ENCODE data around the gene RASGRP4.

RASGRP4 gene

GRCh38 chr19:38394488-38394887, 31.5 kb downstream of the RASGRP4 start:
- Histone ChIP-seq H3K4me3 (replicated peaks; ENCODE audit: insufficient read depth, low read length) (no peak overlapping the region), H3K27me3 (ENCODE audit: insufficient read depth, poor library complexity, severe bottlenecking) (peaks cover 27% of the 10 kb centered on the region), H3K27ac (replicated peaks) (no peak overlapping the region)
- DNase-seq (ENCODE audit: low read depth in 1 of 2, low spot score in 1 of 2), result no peak
- TF ChIP-seq POLR2AphosphoS5 (IDR thresholded peaks at IDR 0.05; ENCODE audit: low read depth), result no peak
- TF ChIP-seq, protein P1, sequence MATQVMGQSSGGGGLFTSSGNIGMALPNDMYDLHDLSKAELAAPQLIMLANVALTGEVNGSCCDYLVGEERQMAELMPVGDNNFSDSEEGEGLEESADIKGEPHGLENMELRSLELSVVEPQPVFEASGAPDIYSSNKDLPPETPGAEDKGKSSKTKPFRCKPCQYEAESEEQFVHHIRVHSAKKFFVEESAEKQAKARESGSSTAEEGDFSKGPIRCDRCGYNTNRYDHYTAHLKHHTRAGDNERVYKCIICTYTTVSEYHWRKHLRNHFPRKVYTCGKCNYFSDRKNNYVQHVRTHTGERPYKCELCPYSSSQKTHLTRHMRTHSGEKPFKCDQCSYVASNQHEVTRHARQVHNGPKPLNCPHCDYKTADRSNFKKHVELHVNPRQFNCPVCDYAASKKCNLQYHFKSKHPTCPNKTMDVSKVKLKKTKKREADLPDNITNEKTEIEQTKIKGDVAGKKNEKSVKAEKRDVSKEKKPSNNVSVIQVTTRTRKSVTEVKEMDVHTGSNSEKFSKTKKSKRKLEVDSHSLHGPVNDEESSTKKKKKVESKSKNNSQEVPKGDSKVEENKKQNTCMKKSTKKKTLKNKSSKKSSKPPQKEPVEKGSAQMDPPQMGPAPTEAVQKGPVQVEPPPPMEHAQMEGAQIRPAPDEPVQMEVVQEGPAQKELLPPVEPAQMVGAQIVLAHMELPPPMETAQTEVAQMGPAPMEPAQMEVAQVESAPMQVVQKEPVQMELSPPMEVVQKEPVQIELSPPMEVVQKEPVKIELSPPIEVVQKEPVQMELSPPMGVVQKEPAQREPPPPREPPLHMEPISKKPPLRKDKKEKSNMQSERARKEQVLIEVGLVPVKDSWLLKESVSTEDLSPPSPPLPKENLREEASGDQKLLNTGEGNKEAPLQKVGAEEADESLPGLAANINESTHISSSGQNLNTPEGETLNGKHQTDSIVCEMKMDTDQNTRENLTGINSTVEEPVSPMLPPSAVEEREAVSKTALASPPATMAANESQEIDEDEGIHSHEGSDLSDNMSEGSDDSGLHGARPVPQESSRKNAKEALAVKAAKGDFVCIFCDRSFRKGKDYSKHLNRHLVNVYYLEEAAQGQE (IDR thresholded peaks at IDR 0.05; ENCODE audit: insufficient replicate concordance, low read depth), result no peak
- TF ChIP-seq GABPA (IDR thresholded peaks at IDR 0.05; ENCODE audit: low read depth), result no peak
- TF ChIP-seq SPI1 (IDR thresholded peaks at IDR 0.05; ENCODE audit: borderline replicate concordance, low read depth), result no peak
- TF ChIP-seq, protein P2, sequence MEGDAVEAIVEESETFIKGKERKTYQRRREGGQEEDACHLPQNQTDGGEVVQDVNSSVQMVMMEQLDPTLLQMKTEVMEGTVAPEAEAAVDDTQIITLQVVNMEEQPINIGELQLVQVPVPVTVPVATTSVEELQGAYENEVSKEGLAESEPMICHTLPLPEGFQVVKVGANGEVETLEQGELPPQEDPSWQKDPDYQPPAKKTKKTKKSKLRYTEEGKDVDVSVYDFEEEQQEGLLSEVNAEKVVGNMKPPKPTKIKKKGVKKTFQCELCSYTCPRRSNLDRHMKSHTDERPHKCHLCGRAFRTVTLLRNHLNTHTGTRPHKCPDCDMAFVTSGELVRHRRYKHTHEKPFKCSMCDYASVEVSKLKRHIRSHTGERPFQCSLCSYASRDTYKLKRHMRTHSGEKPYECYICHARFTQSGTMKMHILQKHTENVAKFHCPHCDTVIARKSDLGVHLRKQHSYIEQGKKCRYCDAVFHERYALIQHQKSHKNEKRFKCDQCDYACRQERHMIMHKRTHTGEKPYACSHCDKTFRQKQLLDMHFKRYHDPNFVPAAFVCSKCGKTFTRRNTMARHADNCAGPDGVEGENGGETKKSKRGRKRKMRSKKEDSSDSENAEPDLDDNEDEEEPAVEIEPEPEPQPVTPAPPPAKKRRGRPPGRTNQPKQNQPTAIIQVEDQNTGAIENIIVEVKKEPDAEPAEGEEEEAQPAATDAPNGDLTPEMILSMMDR (IDR thresholded peaks at IDR 0.05; ENCODE audit: insufficient read depth, low read length), result no peak

DNA sequence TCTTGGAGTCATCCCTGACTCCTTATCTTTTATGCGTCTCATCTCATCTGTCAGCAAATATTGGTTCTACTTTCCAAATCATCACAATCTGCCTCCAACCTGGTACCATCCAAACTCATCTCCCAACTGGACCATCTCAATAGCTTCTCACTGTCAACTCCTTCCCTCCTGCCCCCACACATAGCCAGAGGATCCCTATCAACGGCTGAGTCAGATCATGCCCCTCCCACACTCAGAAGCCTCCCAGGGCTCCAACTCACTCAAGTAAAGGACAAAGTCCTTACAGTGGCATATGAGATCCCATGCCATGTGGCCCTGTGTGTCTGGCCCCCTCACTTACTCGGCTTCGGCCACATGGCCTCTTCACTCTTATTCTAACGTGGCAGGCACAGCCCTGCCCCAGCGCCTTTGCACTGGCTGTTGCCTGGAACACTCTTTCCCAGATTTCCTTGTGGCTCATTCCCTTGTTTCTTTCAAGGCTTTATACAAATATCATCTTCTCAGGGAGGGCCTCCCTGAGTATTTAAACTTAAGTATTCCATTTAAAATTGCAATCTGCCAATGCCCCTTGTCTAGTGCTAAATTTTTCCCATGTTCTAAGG, 33.2 kb downstream of the RASGRP4 start:
- DNase-seq (ENCODE audit: low read depth in 1 of 2, low spot score in 1 of 2), result no peak
- no peak overlapping the region for H3K27ac ChIP-seq (replicated peaks)
- TF ChIP-seq POLR2AphosphoS5 (IDR thresholded peaks at IDR 0.05; ENCODE audit: low read depth) (no peak), SPI1 (IDR thresholded peaks at IDR 0.05; ENCODE audit: borderline replicate concordance, low read depth) (no peak), GABPA (IDR thresholded peaks at IDR 0.05; ENCODE audit: low read depth) (no peak)
- TF ChIP-seq, protein P1 (IDR thresholded peaks at IDR 0.05; ENCODE audit: insufficient replicate concordance, low read depth), result no peak
- TF ChIP-seq, protein P2 (IDR thresholded peaks at IDR 0.05; ENCODE audit: insufficient read depth, low read length), result no peak
- H3K27me3 ChIP-seq (ENCODE audit: insufficient read depth, poor library complexity, severe bottlenecking), result peaks cover 38% of the 10 kb centered on the region
- no peak overlapping the region for H3K4me3 ChIP-seq (replicated peaks; ENCODE audit: insufficient read depth, low read length)

DNA sequence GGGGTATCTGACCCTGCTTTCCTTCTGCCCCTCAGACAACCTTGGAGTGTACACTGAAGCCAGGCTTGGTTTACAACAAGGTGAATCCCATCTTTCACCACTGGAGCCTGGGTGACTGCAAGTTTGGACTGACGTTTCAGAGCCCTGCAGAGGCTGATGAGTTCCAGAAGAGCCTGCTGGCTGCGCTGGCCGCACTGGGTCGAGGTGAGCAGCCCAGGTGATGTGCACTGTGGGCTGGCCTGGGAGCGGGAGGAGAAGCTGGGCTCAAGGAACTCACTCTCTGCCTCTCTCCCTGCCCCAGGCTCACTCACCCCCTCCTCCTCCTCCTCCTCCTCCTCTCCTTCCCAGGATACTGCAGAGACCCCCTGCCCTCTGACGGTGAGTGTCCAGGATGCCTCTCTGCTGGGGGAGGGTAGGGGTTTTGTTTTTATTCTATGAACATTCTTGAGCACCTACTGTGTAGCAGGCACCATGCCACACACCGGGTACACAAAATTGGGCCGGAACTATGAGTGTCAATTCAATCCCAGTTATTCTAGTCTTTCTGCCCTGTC, 34.0 kb downstream of the RASGRP4 start:
- TF ChIP-seq POLR2AphosphoS5 (IDR thresholded peaks at IDR 0.05; ENCODE audit: low read depth), result no peak
- TF ChIP-seq, protein P1 (IDR thresholded peaks at IDR 0.05; ENCODE audit: insufficient replicate concordance, low read depth), result no peak
- no peak for TF ChIP-seq GABPA (IDR thresholded peaks at IDR 0.05; ENCODE audit: low read depth)
- TF ChIP-seq, protein P2 (IDR thresholded peaks at IDR 0.05; ENCODE audit: insufficient read depth, low read length), result no peak
- no peak for TF ChIP-seq SPI1 (IDR thresholded peaks at IDR 0.05; ENCODE audit: borderline replicate concordance, low read depth)
- no peak overlapping the region for H3K4me3 ChIP-seq (replicated peaks; ENCODE audit: insufficient read depth, low read length)
- no peak overlapping the region for H3K27ac ChIP-seq (replicated peaks)
- DNase-seq (ENCODE audit: low read depth in 1 of 2, low spot score in 1 of 2), result no peak
- H3K27me3 ChIP-seq (ENCODE audit: insufficient read depth, poor library complexity, severe bottlenecking), result peaks cover 35% of the 10 kb centered on the region
